Right lobe of liver (tissue), 6 donors: ENCODE results near the gene RNF214. TPM values are rescaled to one million over a fixed set of nuclear protein-coding genes. Genes with fewer than 3 reads are reported as not detected.
A peak's percentile ranks its signal among the peaks of the same experiment; 100 is the strongest.

Experiments used
- ATAC-seq, 4 donors: fragments of 200-7000 bp; cut with Tn5 transposase; one replicate each; pipeline ENCODE4 v1.9.1; 2020; ENCODE audit warnings: mild to moderate bottlenecking in 4 of 4, moderate library complexity in 4 of 4
- DNase-seq, 3 donors: peaks; one replicate each; pipeline ENCODE4 v3.0.0-alpha.2; 2020
- H3K27ac ChIP-seq, 3 donors: fragments of 200-600 bp; one replicate each; pipeline ENCODE4 v1.8.0; 2022
- H3K27me3 ChIP-seq, 2 donors: fragments of 200-600 bp; one replicate each; pipeline ENCODE4 v1.8.0; 2022
- H3K36me3 ChIP-seq, 4 donors: fragments of 200-600 bp; sonication (generic) in 1 of 4; one replicate each; pipeline versions ENCODE4 v1.5.1 to v1.8.0; 2017 to 2022; ENCODE audit warnings: control low read depth in 1 of 4
- H3K4me1 ChIP-seq, 4 donors: fragments of 200-600 bp; sonication (generic) in 1 of 4; one replicate each; pipeline versions ENCODE4 v1.5.1 to v1.8.0; 2017 to 2022; ENCODE audit warnings: control low read depth in 1 of 4
- H3K4me3 ChIP-seq, 3 donors: fragments of 200-600 bp; one replicate each; pipeline ENCODE4 v1.8.0; 2022
- H3K9me3 ChIP-seq, 4 donors: fragments of 200-600 bp; sonication (generic) in 1 of 4; one replicate each; pipeline versions ENCODE4 v1.5.1 to v1.8.0; 2017 to 2022; ENCODE audit warnings: control low read depth in 1 of 4
- POLR2A ChIP-seq: fragments of 450-650 bp; IDR thresholded peaks from one replicate; pipeline ENCODE4 v1.6.1; 2017; ENCODE audit warnings: antibody characterized with exemption, mild to moderate bottlenecking
- WGBS: methylation state at CpG from one replicate; pipeline ENCODE4 v1.1.6; 2018; ENCODE audit warnings: low coverage, low lambda C conversion rate; ENCODE audit not compliant: insufficient coverage; ENCODE audit errors: missing lambda C conversion rate; 5-methylcytosine and 5-hydroxymethylcytosine counted together
- intact Hi-C, 2 donors: fragments of 100-400 bp; cut with DNase I; formaldehyde crosslinking; loops; one replicate each; pipeline versions ENCODE4 v1.11.2 to v1.14.1; 2022
- total RNA-seq, 6 experiments: library from RNA; depleted of rRNA in 2 of 6; stranded (reverse); fragments of >200 nt in 2 of 6; fragmentation: NEBNext Ultra II Directional in 3 of 6; extraction: Animal tissue kit (Norgen Biotek cat#: 25700) in 3 of 6; gene quantifications; one replicate each; pipeline versions ENCODE4 v1.1.0 to v1.2.4, GENCODE V29; 2016 to 2023
- TF ChIP-seq, protein P1 (sequence below), 4 donors: fragments of 200-600 bp in 3 of 4; fragments of 450-650 bp in 1 of 4; IDR thresholded peaks; one replicate each; pipeline versions ENCODE4 v1.5.1 to v1.8.0; 2016 to 2022; ENCODE audit warnings: antibody characterized with exemption in 4 of 4, mild to moderate bottlenecking in 2 of 4
- donor health status: DM: no; HTN: yes; CAD: no.
- donor health status: DM: no; HTN: no; CAD: no.
- donor health status: DM: no; HTN: no; CAD: no.
- donor health status: DM: no; HTN: yes; CAD: no.
- donor health status: DM: no; HTN: yes; CAD: no.

Gene RNF214
- total RNA-seq, 6 experiments from 2014 or later: 5.6 to 9.4 (median 7.3) TPM

DNA sequence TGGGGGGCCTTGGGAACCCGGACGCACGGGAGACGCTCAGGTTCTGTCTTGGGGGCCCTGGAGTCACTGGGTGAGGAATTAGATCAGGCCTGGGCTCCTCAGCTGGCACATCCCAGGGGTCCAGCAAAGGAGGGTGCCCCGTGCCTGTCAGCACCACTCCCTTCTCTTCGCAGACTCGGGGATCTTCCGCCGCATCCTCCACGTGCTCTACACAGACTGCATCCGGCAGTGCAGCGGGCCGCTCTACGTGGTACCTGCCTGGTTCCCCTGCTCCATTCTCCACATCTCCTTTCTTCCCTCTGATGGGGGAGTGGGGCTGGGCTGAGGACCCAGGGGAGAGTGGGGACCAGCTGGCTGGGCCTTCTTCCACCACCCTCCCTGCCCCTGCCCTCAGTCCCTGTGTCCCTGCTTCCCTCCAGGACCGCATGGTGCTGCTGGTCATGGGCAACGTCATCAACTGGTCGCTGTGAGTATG, 40.0 kb upstream of the RNF214 start:
- TF ChIP-seq, protein P1, sequence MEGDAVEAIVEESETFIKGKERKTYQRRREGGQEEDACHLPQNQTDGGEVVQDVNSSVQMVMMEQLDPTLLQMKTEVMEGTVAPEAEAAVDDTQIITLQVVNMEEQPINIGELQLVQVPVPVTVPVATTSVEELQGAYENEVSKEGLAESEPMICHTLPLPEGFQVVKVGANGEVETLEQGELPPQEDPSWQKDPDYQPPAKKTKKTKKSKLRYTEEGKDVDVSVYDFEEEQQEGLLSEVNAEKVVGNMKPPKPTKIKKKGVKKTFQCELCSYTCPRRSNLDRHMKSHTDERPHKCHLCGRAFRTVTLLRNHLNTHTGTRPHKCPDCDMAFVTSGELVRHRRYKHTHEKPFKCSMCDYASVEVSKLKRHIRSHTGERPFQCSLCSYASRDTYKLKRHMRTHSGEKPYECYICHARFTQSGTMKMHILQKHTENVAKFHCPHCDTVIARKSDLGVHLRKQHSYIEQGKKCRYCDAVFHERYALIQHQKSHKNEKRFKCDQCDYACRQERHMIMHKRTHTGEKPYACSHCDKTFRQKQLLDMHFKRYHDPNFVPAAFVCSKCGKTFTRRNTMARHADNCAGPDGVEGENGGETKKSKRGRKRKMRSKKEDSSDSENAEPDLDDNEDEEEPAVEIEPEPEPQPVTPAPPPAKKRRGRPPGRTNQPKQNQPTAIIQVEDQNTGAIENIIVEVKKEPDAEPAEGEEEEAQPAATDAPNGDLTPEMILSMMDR (IDR thresholded peaks at IDR 0.05): no peak
- TF ChIP-seq POLR2A: no peak
- no peaks in the 10 kb centered on the region for H3K9me3 ChIP-seq

DNA sequence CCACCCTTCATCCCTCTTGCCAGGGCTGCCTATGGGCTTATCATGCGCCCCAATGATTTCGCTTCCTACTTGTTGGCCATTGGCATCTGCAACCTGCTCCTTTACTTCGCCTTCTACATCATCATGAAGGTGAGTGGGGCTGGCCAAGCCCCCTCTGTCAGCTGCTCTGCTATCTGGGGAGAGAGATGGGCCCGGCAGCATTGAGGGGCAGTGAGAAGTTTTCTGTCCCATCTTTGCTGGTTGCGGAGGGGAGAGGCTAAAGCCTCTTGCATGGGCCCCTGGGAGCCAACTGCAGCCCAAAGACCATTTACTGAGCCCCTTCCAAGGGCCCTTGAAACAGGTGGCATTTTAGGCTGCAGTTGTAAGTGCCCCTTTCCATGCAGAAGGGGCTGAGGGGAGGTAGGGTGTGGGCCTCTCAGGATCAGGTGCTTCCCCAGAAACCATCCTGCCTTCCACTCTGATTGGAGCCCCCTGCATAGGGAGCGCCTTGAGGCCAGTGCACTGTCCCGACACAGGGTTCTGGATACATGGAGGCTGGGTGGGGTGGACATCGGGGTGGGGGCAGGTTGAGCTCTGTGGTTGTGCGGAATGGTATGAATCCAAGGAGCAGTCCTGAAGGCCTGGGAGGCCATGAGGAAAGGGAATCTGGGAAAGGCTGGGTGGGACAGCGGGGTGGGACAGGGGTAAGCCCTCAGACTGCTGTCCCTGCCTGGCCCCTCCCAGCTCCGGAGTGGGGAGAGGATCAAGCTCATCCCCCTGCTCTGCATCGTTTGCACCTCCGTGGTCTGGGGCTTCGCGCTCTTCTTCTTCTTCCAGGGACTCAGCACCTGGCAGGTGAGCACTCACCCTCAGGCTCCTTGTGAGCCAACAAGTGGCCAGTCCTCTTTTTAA, 39.1 kb upstream of the RNF214 start:
- Histone ChIP-seq H3K4me3 (no peak overlapping the region), H3K9me3 (no peaks in the 10 kb centered on the region), H3K4me1 (no peaks in the 10 kb centered on the region), H3K27me3 (no peaks in the 10 kb centered on the region), H3K27ac (no peak overlapping the region), H3K36me3 (peaks cover 0 to 64% (median 23%) of the 10 kb centered on the region in 4 donors)
- WGBS: 88% methylated on average over 6 of the region's 15 CpGs
- TF ChIP-seq, protein P1 (IDR thresholded peaks at IDR 0.05): no peak
- TF ChIP-seq POLR2A: no peak
- DNase-seq (peak in 1 of 3 donors; percentile 39), ATAC-seq (no peak)
- intact Hi-C loops: no loop called here

More for the DNA sequence above, 40.0 kb upstream of the RNF214 start:
- Histone ChIP-seq H3K4me3 (no peak overlapping the region), H3K27me3 (no peaks in the 10 kb centered on the region), H3K36me3 (peaks cover 0 to 69% (median 25%) of the 10 kb centered on the region in 4 donors), H3K27ac (no peak overlapping the region), H3K4me1 (no peaks in the 10 kb centered on the region)
- WGBS: 80% methylated on average over 3 of the region's 17 CpGs
- ATAC-seq: no peak
- intact Hi-C loops: no loop called here
- DNase-seq: peak in 1 of 3 donors; percentile 46

DNA sequence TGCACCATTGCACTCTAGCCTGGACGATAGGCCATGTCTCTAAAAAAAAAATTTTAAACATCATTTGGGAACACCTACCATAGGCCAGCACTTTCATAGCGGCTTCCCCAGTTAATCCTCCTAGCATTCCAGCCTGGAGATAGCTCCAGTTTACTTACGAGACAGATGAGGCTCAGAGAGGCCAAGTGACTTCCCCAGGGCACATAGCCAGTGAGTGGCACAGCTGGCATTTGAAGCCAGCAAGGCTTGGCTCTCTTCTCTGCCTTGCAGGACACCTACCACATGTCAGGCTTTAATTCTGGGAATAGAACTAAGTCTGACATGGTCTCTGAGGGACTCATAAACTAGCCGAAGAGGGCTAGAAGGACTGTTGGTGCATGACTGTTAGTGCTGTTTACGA, 38.2 kb upstream of the RNF214 start:
- TF ChIP-seq, protein P1 (IDR thresholded peaks at IDR 0.05): no peak
- no peak for TF ChIP-seq POLR2A
- 89% methylated on average over 5 of the region's 5 CpGs for WGBS
- H3K9me3 ChIP-seq: no peaks in the 10 kb centered on the region
- DNase-seq: peak in 2 of 3 donors; percentile 2 to 7
- H3K27me3 ChIP-seq: no peaks in the 10 kb centered on the region
- intact Hi-C loops: no loop called here
- no peak overlapping the region for H3K4me3 ChIP-seq
- H3K4me1 ChIP-seq: no peaks in the 10 kb centered on the region
- peaks cover 0 to 55% (median 19%) of the 10 kb centered on the region in 4 donors for H3K36me3 ChIP-seq
- no peak overlapping the region for H3K27ac ChIP-seq
- ATAC-seq: no peak

DNA sequence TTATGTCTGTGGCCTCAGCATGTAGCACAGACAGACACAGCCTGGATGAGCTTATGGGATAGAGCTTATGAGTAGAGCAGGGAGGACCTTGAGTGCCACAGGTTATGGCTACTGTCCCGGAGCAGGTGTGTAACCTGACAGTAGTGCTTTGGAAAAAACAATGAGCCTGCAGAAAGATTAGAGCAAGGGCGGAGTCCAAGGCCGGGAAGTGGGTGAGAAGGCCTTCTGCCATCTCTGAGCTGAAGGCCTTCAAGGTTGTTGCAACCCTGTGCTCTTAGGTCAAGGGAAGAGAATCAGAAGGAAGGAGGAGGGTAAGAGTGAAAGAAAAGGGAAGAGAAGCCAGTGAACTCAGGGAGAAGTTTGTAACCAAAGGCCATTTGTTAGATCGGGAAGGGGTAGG, 37.2 kb upstream of the RNF214 start:
- TF ChIP-seq POLR2A: no peak
- TF ChIP-seq, protein P1 (IDR thresholded peaks at IDR 0.05): no peak
- intact Hi-C loops: no loop called here
- H3K27me3 ChIP-seq: no peaks in the 10 kb centered on the region
- H3K4me3 ChIP-seq: no peak overlapping the region
- H3K4me1 ChIP-seq: no peaks in the 10 kb centered on the region
- H3K27ac ChIP-seq: no peak overlapping the region
- DNase-seq (peak in 1 of 3 donors; percentile 18), ATAC-seq (no peak)
- WGBS: 81% methylated on average over 4 of the region's 4 CpGs
- peaks cover 0 to 46% (median 15%) of the 10 kb centered on the region in 4 donors for H3K36me3 ChIP-seq
- no peaks in the 10 kb centered on the region for H3K9me3 ChIP-seq
